Right lobe of liver (tissue), 4 donors: Measurements from ENCODE around the gene AGBL5.

Experiments
- CTCF ChIP-seq, 4 donors: fragments of 200-600 bp in 3 of 4; fragments of 450-650 bp in 1 of 4; IDR thresholded peaks; one replicate each; pipeline versions ENCODE4 v1.5.1 to v1.8.0; 2016 to 2022; ENCODE audit warnings: antibody characterized with exemption in 4 of 4, mild to moderate bottlenecking in 2 of 4
- POLR2A ChIP-seq: fragments of 450-650 bp; IDR thresholded peaks from one replicate; pipeline ENCODE4 v1.6.1; 2017; ENCODE audit warnings: antibody characterized with exemption, mild to moderate bottlenecking
- donor health status: DM: no; HTN: no; CAD: no.
- donor health status: DM: no; HTN: no; CAD: no.
- donor health status: DM: no; HTN: yes; CAD: no.

- TF ChIP-seq POLR2A (no peak), CTCF (IDR thresholded peaks at IDR 0.05) (no peak)
Measured at GRCh38 chr2:27072920-27073319, 21.5 kb downstream of the AGBL5 start.
